Keratinocyte (primary cell): ENCODE data around the gene TRIM13. TPM values are rescaled to one million over a fixed set of nuclear protein-coding genes. Genes with fewer than 3 reads are reported as not detected.

Source experiments
- DNase-seq: peaks from one replicate; pipeline ENCODE4 v3.0.0-alpha.2; 2011; ENCODE audit warnings: low read depth, missing footprints, low spot score
- FAIRE-seq: peaks from 2 replicates; lab custom pipeline; 2011; peaks lifted over from hg19 to GRCh38; lab: Jason Lieb, UNC
- H2AFZ ChIP-seq: 2 replicates; pipeline ENCODE4 v1.6.0; 2012; ENCODE audit warnings: low read length, control low read depth, inconsistent platforms; ENCODE audit not compliant: control insufficient read depth
- H3K27ac ChIP-seq: 2 replicates; pipeline ENCODE4 v1.5.1; 2011; ENCODE audit warnings: low read length; ENCODE audit not compliant: control insufficient read depth, insufficient read depth
- H3K27me3 ChIP-seq: 3 replicates; pipeline ENCODE4 v1.6.0; 2011; ENCODE audit warnings: low read length; ENCODE audit not compliant: control insufficient read depth, insufficient read depth; ENCODE audit errors: extremely low read depth
- H3K36me3 ChIP-seq, 2 experiments: 2 replicates in 1 of 2; 3 replicates in 1 of 2; pipeline ENCODE4 v1.5.1; 2011; ENCODE audit warnings: low read length in 2 of 2, mild to moderate bottlenecking in 1 of 2; ENCODE audit not compliant: control insufficient read depth in 2 of 2, insufficient read depth in 2 of 2; ENCODE audit errors: extremely low read depth in 1 of 2
- H3K4me1 ChIP-seq: 3 replicates; pipeline ENCODE4 v1.5.1; 2011; ENCODE audit warnings: low read length; ENCODE audit not compliant: control insufficient read depth, insufficient read depth; ENCODE audit errors: extremely low read depth
- H3K4me2 ChIP-seq: 3 replicates; pipeline ENCODE4 v1.6.0; 2011; ENCODE audit warnings: low read depth, low read length; ENCODE audit not compliant: control insufficient read depth, insufficient read depth; ENCODE audit errors: extremely low read depth
- H3K4me3 ChIP-seq, 3 experiments: fragments of 200-600 bp in 1 of 3; sonication (generic) in 1 of 3; 2 replicates in 2 of 3; 3 replicates in 1 of 3; pipeline ENCODE4 v1.5.1; 2011 to 2016; ENCODE audit warnings: low read length in 3 of 3, mild to moderate bottlenecking in 3 of 3, control low read depth in 2 of 3, inconsistent platforms in 1 of 3, low read depth in 1 of 3, mixed read lengths in 1 of 3, mixed run types in 1 of 3, moderate library complexity in 1 of 3; ENCODE audit not compliant: control insufficient read depth in 2 of 3, insufficient read depth in 2 of 3; ENCODE audit errors: extremely low read depth in 1 of 3
- H3K79me2 ChIP-seq: 2 replicates; pipeline ENCODE4 v1.6.0; 2012; ENCODE audit warnings: low read length; ENCODE audit not compliant: control insufficient read depth, insufficient read depth
- H3K9ac ChIP-seq: 3 replicates; pipeline ENCODE4 v1.6.0; 2011; ENCODE audit warnings: low read length; ENCODE audit not compliant: control insufficient read depth, insufficient read depth; ENCODE audit errors: extremely low read depth
- H3K9me1 ChIP-seq: 3 replicates; pipeline ENCODE4 v1.6.0; 2011; ENCODE audit warnings: low read length; ENCODE audit not compliant: control insufficient read depth, insufficient read depth; ENCODE audit errors: extremely low read depth
- H3K9me3 ChIP-seq: 2 replicates; pipeline ENCODE4 v1.5.1; 2012; ENCODE audit warnings: low read depth, low read length; ENCODE audit not compliant: control insufficient read depth
- H4K20me1 ChIP-seq: 3 replicates; pipeline ENCODE4 v1.6.0; 2011; ENCODE audit warnings: low read length; ENCODE audit not compliant: control insufficient read depth, insufficient read depth; ENCODE audit errors: extremely low read depth
- EZH2 ChIP-seq: IDR thresholded peaks from one replicate; pipeline ENCODE4 v1.6.1; 2012; ENCODE audit warnings: inconsistent platforms, mild to moderate bottlenecking, low read length, moderate library complexity
- dilution Hi-C: fragments of 300-500 bp; cut with MboI; formaldehyde crosslinking; loops from one replicate; pipeline ENCODE4 v1.7.0; 2020; ENCODE audit warnings: low sequenced_read_pairs; ENCODE audit not compliant: extremely low pct_ligation_motif_present
- polyA plus RNA-seq, 5 experiments: library from polyadenylated mRNA; depleted of rRNA in 3 of 5; stranded (reverse) in 3 of 5; stranded (forward) in 1 of 5; unstranded in 1 of 5; fragments of >200 nt; gene quantifications; 1 replicate in 1 of 5; 2 replicates in 3 of 5; 3 replicates in 1 of 5; pipeline versions ENCODE4 v1.2.1 to v1.2.3, GENCODE V29; 2011 to 2012; ENCODE audit warnings: missing spikeins in 2 of 5, low read depth in 1 of 5, low replicate concordance in 1 of 5
- TF ChIP-seq, protein P1 (sequence below), 3 experiments: IDR thresholded peaks in 1 of 3; conservative IDR thresholded peaks in 1 of 3; optimal IDR thresholded peaks in 1 of 3; 2 replicates in 2 of 3; 3 replicates in 1 of 3; pipeline versions ENCODE3 to v1.5.1; 2011; ENCODE audit warnings: low read length in 3 of 3, mild to moderate bottlenecking in 3 of 3, moderate library complexity in 2 of 3, control low read depth in 1 of 3, inconsistent platforms in 1 of 3; ENCODE audit not compliant: insufficient read depth in 2 of 3; ENCODE audit errors: extremely low read depth in 1 of 3

TRIM13 gene
- polyA plus RNA-seq, 1 donor (not counting 4 experiments of a cell fraction or from before 2014, with no cell fraction given), result 26.5 TPM

DNA sequence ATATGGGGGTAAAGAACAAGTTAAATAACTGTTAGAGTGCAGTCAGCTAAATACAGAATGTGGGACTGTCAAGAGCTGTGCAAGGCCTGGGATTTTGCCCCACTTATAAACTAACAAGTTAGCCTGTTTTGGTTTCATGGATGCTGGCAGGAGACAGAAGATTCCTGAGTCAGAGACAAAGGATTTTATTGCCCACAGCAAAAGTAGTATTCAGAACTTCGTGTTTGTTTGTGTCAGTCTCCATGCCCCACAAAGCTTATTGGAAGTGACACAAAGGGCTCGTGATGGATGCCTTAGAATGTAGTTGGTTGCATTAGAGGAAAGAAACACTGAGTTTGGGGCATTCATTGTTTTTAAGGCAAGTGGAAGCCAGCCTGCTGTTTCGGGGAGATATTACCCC lies 38.5 kb upstream of the TRIM13 start:
- dilution Hi-C loops, result no loop called here
- H3K4me2 ChIP-seq, result no peak overlapping the region
- H3K4me3 ChIP-seq, result no peak overlapping the region
- no peak overlapping the region for H2AFZ ChIP-seq
- H4K20me1 ChIP-seq, result no peaks in the 10 kb centered on the region
- FAIRE-seq (no peak), DNase-seq (no peak)
- no peaks in the 10 kb centered on the region for H3K9me1 ChIP-seq
- no peaks in the 10 kb centered on the region for H3K9me3 ChIP-seq
- no peak overlapping the region for H3K9ac ChIP-seq
- H3K27me3 ChIP-seq, result no peaks in the 10 kb centered on the region
- TF ChIP-seq EZH2, result no peak
- TF ChIP-seq, protein P1, sequence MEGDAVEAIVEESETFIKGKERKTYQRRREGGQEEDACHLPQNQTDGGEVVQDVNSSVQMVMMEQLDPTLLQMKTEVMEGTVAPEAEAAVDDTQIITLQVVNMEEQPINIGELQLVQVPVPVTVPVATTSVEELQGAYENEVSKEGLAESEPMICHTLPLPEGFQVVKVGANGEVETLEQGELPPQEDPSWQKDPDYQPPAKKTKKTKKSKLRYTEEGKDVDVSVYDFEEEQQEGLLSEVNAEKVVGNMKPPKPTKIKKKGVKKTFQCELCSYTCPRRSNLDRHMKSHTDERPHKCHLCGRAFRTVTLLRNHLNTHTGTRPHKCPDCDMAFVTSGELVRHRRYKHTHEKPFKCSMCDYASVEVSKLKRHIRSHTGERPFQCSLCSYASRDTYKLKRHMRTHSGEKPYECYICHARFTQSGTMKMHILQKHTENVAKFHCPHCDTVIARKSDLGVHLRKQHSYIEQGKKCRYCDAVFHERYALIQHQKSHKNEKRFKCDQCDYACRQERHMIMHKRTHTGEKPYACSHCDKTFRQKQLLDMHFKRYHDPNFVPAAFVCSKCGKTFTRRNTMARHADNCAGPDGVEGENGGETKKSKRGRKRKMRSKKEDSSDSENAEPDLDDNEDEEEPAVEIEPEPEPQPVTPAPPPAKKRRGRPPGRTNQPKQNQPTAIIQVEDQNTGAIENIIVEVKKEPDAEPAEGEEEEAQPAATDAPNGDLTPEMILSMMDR (optimal IDR thresholded peaks at IDR 0.05 in 1 of 3, IDR thresholded peaks at IDR 0.05 in 1 of 3, conservative IDR thresholded peaks at IDR 0.05 in 1 of 3; ENCODE audit: extremely low read depth in 1 of 3, insufficient read depth in 2 of 3, low read length in 3 of 3), result no peak
- no peak overlapping the region for H3K27ac ChIP-seq
- no peaks in the 10 kb centered on the region for H3K4me1 ChIP-seq
- no peaks in the 10 kb centered on the region for H3K36me3 ChIP-seq
- no peaks in the 10 kb centered on the region for H3K79me2 ChIP-seq

- H3K9ac ChIP-seq, result no peak overlapping the region
- no peaks in the 10 kb centered on the region for H3K36me3 ChIP-seq
- H3K4me1 ChIP-seq, result no peaks in the 10 kb centered on the region
- no peaks in the 10 kb centered on the region for H4K20me1 ChIP-seq
- no peak overlapping the region for H2AFZ ChIP-seq
- FAIRE-seq (no peak), DNase-seq (no peak)
- no peak overlapping the region for H3K4me2 ChIP-seq
- H3K27me3 ChIP-seq, result no peaks in the 10 kb centered on the region
- H3K9me3 ChIP-seq, result no peaks in the 10 kb centered on the region
- no peak overlapping the region for H3K4me3 ChIP-seq
- TF ChIP-seq EZH2, result no peak
- TF ChIP-seq, protein P1 (optimal IDR thresholded peaks at IDR 0.05 in 1 of 3, IDR thresholded peaks at IDR 0.05 in 1 of 3, conservative IDR thresholded peaks at IDR 0.05 in 1 of 3; ENCODE audit: extremely low read depth in 1 of 3, insufficient read depth in 2 of 3, low read length in 3 of 3), result no peak
- no peak overlapping the region for H3K27ac ChIP-seq
- H3K79me2 ChIP-seq, result no peaks in the 10 kb centered on the region
- H3K9me1 ChIP-seq, result no peaks in the 10 kb centered on the region
- dilution Hi-C loops, result no loop called here
Observed at GRCh38 chr13:49967456-49967855, 29.4 kb upstream of the TRIM13 start.
